ENCODE measurements around the gene DDIT4L.
"Not testable (repeated sequence)": the region's sequence is repeated elsewhere in the genome, so short reads cannot be mapped to it uniquely, and the experiment has no call there.

Gene DDIT4L

DNA sequence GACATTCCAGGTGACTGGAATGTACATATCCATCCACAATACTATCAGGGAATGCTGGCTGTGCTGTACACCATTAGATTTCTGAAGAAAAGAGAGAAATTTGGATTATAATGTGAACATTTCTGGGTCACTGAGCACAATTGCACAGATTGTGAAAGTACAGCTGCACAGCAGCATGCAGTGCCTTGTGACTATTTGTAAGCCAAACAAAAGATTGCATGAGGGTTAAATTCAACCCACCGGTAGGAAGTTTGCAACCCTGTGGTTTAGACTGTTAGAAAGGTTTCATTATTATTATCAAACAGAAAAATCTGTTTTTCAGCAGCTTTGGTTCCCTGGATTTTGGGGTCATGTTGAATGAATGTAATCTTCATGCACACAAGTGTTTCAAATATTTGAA, 24.5 kb downstream of the DDIT4L start:
- no peak for DNase-seq

DNA sequence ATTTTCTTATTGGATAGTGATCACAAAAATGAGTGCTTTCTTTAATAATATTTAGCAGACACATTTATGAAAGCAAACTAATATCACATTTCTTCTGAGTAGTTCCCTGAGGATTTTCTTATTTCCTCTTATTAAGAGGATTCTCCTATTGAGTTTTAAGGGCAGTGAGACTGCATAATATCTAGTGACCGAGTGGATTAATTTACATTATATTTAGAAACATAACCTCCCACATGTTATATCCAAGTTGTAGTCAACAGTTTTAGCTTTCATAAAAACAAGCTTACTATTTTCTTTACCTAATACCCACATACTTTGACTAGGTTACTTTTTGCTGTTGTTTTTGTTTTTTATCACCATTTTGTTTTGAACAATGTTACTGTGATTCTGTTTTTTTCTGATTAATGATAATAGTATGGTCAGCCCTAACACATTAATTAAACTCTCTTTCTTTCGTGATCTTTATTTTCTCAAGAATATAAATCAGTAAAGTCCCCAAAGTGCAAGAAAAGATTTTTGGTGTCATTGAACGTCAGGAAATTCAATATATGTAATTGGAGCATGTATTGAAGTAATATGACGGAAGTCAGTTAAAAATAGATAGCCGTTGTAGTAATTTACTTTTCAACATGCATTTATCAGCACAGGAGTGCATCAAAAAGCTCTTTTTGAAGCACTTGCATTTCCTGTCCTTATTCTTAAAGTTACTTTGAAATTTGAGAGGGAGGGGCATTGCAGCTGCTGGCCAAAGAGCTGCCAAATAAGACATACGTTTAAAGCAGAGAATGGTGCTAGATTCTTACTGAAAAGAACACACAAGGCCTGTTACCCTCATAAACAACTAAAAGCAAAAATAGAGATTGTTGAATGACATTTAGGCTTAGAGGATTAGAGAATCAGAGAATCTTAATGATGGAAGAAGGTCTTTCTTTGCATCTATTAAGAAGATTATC, 25.2 kb downstream of the DDIT4L start:
- no peak for DNase-seq

DNA sequence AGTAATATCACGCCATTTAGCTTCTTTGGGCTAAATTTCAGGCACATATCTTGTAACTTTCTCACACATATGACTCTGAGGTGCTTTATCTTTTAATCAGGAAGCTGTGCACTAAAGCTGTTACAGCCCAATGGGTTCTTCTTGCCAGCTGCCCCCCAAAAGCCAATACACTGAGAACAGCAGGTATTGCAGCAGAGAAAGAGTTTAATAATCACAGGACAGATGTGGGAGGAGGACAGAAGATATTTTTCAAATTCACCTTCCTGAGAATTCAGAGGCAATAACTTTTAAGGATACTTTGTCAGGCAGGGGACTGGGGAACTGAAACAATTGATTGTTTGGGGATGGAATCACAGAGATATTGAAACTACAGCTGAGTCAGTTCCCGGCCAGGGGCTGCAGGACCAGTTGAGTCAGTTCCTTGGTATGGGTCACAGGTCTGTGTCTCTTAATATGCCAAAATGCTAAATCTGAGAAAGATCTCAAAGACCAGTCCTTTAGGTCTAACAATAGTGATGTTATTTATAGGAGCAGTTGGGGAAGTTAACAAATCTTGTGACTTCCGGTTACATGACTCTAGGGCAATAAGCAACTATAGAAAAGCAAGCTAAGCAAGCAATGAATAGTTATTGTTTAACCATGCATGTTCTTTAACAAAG, 28.1 kb downstream of the DDIT4L start:
- no peak for DNase-seq

DNA sequence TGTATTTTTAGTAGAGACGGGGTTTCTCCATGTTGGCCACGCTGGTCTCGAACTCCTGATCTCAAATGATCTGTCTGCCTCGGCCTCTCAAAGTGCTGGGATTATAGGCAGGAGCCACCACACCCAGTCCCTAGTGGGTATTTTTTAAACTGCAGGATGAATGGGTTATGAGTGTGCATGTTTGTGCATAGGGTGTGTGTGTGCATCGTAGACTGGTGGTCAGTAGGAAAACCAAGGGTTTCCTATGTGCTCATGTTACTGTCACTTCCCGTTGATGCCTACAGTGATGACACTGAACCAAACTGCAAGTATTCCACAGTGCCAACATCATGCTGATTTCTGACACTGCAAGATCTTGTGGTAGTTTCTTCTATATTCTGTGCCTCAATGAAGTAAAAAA, 41.1 kb downstream of the DDIT4L start:
- no peak for DNase-seq

DNA sequence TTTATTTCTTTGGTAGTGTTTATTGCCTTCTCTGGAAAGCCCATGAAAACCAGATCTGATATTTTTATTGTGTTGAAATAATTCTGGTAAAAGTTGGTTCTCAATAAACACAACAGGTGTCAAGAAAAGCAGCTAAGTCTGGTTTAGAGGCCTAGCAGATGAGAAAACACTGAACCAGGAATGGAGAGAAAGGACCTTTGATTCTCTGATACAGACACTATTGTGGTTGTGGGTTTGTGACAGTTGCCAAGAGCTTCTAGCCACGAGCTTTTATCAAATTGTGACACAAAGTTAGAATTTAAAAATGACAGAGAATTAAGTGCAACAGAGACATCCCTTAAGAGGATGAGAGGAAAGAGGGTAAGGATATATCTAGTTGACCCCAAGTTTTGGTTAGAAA, 42.6 kb downstream of the DDIT4L start:
- DNase-seq: no peak

DNA sequence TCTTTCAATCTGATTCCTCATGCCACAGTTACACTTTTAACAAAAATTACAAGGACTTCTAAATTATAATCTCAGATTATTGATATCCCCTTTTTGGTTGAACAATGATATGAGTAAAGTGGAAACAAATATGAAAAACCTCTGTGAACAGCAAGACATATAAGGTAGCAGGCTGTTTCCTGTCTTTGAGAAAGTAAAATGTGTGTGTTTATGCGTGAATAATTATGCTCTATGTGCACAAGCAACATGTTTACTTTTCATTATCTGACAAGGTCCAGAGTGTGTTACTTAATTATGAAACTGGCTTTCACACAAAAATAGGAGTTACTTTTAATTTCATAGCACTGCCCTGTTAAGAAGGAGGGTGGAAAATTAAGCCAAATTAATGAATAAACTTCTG, 43.1 kb downstream of the DDIT4L start:
- no peak for DNase-seq

DNA sequence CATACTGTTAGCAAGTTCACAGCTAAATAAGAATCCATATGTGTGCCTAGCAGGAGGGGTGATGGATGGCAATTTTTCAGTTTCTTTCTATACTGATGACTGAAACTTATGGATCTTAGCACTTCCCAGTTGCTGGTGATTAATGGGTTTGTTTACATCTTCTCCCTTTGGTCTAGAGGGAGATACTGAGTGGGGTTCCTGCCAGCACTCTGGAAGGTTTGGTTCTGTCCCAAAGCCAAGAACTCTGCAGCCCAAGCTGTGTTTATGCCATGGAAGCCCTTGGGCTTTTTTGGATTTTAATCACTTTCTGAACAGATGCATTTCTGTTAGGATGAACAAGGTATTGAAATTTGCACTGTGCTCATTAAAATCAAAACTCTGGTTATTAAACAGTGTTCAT, 43.5 kb downstream of the DDIT4L start:
- DNase-seq: no peak

DNA sequence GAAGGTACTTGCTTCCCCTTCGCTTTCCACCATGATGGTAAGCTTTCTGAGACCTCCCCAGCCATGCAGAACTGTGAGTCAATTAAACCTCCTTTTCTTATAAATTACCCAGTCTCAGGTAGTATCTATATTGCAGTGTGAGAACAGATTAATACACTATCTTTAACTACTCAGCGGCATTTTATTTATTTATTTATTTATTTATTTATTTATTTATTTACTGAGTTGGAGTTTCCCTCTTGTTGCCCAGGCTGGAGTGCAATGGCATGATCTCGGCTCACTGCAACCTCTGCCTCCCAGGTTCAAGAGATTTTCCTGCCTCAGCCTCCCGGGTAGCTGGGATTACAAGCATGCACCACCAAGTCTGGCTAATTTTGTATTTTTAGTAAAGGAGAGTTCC, 52.9 kb downstream of the DDIT4L start:
- DNase-seq: not testable (repeated sequence)
